ENCODE data around the gene SEC61G. TPM values are rescaled to one million over a fixed set of nuclear protein-coding genes. Genes with fewer than 3 reads are reported as not detected.

SEC61G gene
- total RNA-seq, 2 experiments from 2014 or later: 159 to 170 TPM

Other genes with a start within 250 kb of the SEC61G start
- not detected for gene VSTM2A, start 216.8 kb downstream of the SEC61G start, total RNA-seq

All from activated CD4-positive, alpha-beta memory T cell treated with anti-CD3 and anti-CD28 coated beads, Interleukin-2, amount 10 ng/mL, durations not matched to agents 7 days and 5 days (primary cell).